KMS-11 (cell line): Measurements from ENCODE around the gene HLA-DOB.

Experiments
- H2AFZ ChIP-seq: fragments of 200-600 bp; sonication (generic); 2 replicates; pipeline ENCODE4 v1.6.1; 2016; ENCODE audit warnings: antibody characterized with exemption, mixed run types, low read depth
- H3K27ac ChIP-seq: fragments of 200-600 bp; sonication (generic); 2 replicates; pipeline ENCODE4 v1.6.1; 2016; ENCODE audit warnings: mild to moderate bottlenecking, mixed run types
- H3K27me3 ChIP-seq: fragments of 200-600 bp; sonication (generic); 2 replicates; pipeline ENCODE4 v1.6.1; 2017; ENCODE audit warnings: mild to moderate bottlenecking, low read depth, mixed run types, moderate library complexity; ENCODE audit not compliant: insufficient read depth
- H3K36me3 ChIP-seq: fragments of 200-600 bp; sonication (generic); 2 replicates; pipeline ENCODE4 v1.6.1; 2017; ENCODE audit warnings: mild to moderate bottlenecking, mixed run types; ENCODE audit not compliant: insufficient read depth
- H3K4me1 ChIP-seq: fragments of 200-600 bp; sonication (generic); 2 replicates; pipeline ENCODE4 v1.6.1; 2016; ENCODE audit warnings: mild to moderate bottlenecking, low read depth, mixed run types; ENCODE audit not compliant: poor library complexity, severe bottlenecking
- H3K4me2 ChIP-seq: fragments of 200-600 bp; sonication (generic); 2 replicates; pipeline ENCODE4 v1.7.0; 2016; ENCODE audit warnings: mild to moderate bottlenecking, mixed run types
- H3K4me3 ChIP-seq: fragments of 200-600 bp; sonication (generic); IDR thresholded peaks from 2 replicates; pipeline ENCODE4 v1.6.1; 2017; ENCODE audit warnings: low read depth, low read length, mixed read lengths; ENCODE audit not compliant: insufficient read depth
- H3K79me2 ChIP-seq: fragments of 200-600 bp; sonication (generic); 2 replicates; pipeline ENCODE4 v1.6.1; 2016; ENCODE audit warnings: low read depth, mixed run types; ENCODE audit not compliant: insufficient read depth
- H3K9ac ChIP-seq: fragments of 200-600 bp; sonication (generic); 2 replicates; pipeline ENCODE4 v1.6.1; 2016; ENCODE audit warnings: mild to moderate bottlenecking, mixed run types
- H4K20me1 ChIP-seq: fragments of 200-600 bp; sonication (generic); 2 replicates; pipeline ENCODE4 v1.6.1; 2016; ENCODE audit warnings: mild to moderate bottlenecking, mixed run types; ENCODE audit not compliant: insufficient read depth
- TF ChIP-seq, protein P1 (sequence below): fragments of 200-600 bp; sonication (generic); conservative IDR thresholded peaks from 2 replicates; pipeline ENCODE4 v1.6.1; 2017; ENCODE audit warnings: low read depth, mild to moderate bottlenecking, antibody characterized with exemption, low read length, moderate library complexity, mixed read lengths

The HLA-DOB gene

DNA sequence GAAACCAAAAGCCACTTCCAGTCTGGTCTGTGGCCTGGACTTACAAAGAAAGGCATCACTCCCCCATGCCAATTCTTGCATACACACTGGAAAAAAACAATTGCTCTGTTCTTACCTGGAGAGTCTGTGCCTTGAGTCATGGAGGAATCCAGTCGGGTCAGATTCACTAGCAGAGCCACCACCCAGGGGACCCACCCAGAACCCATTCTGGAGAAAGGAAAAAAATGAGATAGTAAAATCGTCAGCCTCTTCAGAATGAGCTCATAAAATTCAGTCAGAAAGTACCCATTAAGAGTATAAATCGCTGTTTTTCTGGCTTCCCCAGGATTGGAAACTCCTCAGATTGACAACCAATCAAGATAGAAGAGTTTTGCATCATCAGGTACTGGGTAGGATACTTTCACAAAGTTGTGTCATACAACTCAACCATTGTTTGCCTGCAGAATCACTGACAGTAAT, at the start of gene HLA-DOB:
Gene HLA-DOB, minus strand, starts transcription at position 257 of the 459 bp plus-strand sequence. Its CDS starts 51 bp downstream, at position 206.
- H3K27ac ChIP-seq = no peak within 1 kb of the TSS
- H3K4me3 ChIP-seq = no peak within 1 kb of the TSS
- no peaks in the 10 kb centered on the region for H3K4me1 ChIP-seq
- H2AFZ ChIP-seq = no peak within 1 kb of the TSS
- H4K20me1 ChIP-seq = no peaks in the 10 kb centered on the region
- H3K9ac ChIP-seq = no peak within 1 kb of the TSS
- no peaks in the 10 kb centered on the region for H3K36me3 ChIP-seq
- TF ChIP-seq, protein P1, sequence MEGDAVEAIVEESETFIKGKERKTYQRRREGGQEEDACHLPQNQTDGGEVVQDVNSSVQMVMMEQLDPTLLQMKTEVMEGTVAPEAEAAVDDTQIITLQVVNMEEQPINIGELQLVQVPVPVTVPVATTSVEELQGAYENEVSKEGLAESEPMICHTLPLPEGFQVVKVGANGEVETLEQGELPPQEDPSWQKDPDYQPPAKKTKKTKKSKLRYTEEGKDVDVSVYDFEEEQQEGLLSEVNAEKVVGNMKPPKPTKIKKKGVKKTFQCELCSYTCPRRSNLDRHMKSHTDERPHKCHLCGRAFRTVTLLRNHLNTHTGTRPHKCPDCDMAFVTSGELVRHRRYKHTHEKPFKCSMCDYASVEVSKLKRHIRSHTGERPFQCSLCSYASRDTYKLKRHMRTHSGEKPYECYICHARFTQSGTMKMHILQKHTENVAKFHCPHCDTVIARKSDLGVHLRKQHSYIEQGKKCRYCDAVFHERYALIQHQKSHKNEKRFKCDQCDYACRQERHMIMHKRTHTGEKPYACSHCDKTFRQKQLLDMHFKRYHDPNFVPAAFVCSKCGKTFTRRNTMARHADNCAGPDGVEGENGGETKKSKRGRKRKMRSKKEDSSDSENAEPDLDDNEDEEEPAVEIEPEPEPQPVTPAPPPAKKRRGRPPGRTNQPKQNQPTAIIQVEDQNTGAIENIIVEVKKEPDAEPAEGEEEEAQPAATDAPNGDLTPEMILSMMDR = no peak
- no peaks in the 10 kb centered on the region for H3K79me2 ChIP-seq
- no peaks in the 10 kb centered on the region for H3K27me3 ChIP-seq
- H3K4me2 ChIP-seq = no peak within 1 kb of the TSS

DNA sequence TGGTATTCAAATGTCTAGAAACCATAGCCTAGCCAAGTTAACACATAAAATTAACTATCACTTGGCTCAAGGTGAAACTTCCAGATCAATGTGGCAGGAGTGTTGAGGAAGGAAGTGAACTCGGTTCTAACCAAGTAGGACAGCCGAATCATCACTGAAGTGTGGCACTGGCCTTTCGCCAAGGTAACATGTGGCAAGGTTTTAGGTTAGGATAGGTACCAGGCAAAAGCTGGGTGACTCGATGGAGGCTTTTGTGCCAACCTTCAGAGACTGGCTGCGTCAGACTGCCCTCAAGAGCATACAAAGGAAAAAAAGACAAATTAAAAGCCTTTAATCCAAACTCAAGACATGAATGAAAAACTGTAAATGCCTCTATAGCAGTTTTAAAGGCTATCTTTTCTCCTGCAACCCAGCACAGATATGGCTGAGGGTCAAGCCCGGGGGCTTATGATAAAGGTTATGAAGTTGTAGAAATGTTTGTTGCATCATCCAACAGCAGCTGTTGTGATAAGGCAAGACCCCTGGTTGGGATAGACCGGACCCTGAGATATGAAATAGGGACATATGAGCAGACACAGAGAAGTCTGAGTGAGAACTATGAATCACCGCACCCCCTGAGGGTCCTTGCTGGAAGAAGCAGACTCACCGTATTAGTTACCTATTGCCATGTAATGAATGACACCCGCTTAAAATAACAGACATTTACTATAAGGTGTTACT, 49.1 kb upstream of the HLA-DOB start:
- no peak overlapping the region for H3K9ac ChIP-seq
- no peaks in the 10 kb centered on the region for H3K79me2 ChIP-seq
- H3K4me2 ChIP-seq = no peak overlapping the region
- no peaks in the 10 kb centered on the region for H4K20me1 ChIP-seq
- H3K4me1 ChIP-seq = peaks cover 13% of the 10 kb centered on the region
- H3K36me3 ChIP-seq = no peaks in the 10 kb centered on the region
- TF ChIP-seq, protein P1 = no peak
- H3K27ac ChIP-seq = no peak overlapping the region
- no peak overlapping the region for H3K4me3 ChIP-seq
- no peaks in the 10 kb centered on the region for H3K27me3 ChIP-seq
- no peak overlapping the region for H2AFZ ChIP-seq

DNA sequence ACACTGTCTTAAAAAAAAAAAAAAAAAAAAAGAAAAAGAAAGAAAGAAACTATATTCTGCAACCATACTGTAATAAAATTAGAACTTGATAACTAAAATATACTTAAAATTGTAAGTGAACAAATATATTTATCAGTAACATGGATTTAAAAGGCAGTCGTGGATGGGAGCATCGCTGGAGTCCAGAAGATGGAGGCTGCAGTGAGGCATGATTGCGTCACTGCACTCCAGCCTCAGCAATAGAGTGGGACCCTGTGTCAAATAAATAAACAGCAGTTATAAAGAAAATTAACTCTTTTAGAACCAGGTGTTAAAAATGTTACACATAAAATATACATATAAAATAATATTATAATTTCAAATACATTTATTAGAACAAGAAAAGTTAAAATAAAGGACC, 45.9 kb upstream of the HLA-DOB start:
- peaks cover 11% of the 10 kb centered on the region for H3K4me1 ChIP-seq
- no peaks in the 10 kb centered on the region for H4K20me1 ChIP-seq
- no peak overlapping the region for H3K27ac ChIP-seq
- TF ChIP-seq, protein P1 = no peak
- H3K4me2 ChIP-seq = no peak overlapping the region
- no peak overlapping the region for H3K9ac ChIP-seq
- H3K79me2 ChIP-seq = no peaks in the 10 kb centered on the region
- H3K27me3 ChIP-seq = no peaks in the 10 kb centered on the region
- H3K4me3 ChIP-seq = no peak overlapping the region
- no peak overlapping the region for H2AFZ ChIP-seq
- no peaks in the 10 kb centered on the region for H3K36me3 ChIP-seq

DNA sequence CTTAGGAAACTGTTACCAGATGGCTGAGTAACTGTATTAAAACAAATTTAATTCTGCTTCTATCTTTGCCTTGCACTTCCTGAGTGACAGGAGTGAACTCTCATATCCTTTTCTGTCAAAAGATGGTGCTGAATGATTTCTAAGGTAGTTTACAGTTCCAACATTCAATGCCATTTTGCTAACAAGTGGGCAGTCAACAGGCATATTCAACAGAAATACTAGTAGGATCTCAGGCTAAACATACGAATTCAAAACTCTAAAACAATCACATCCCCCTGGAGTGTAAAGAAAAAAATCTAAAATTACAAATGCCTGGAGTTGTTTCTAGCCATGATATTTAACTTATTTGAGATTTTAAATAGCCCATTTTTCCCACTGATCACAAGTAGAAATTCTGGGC, 43.9 kb upstream of the HLA-DOB start:
- Histone ChIP-seq H3K9ac (no peak overlapping the region), H3K27ac (peak overlapping the region; percentile 12; the same call in 1 of the 2 replicates), H2AFZ (no peak overlapping the region), H3K36me3 (no peaks in the 10 kb centered on the region), H3K79me2 (peaks cover 6% of the 10 kb centered on the region), H3K4me1 (peaks cover 15% of the 10 kb centered on the region), H4K20me1 (no peaks in the 10 kb centered on the region), H3K4me2 (no peak overlapping the region; the same call in 1 of the 2 replicates), H3K27me3 (no peaks in the 10 kb centered on the region), H3K4me3 (no peak overlapping the region)
- TF ChIP-seq, protein P1 = no peak
